Measurements from ENCODE around the gene ST14.

DNA sequence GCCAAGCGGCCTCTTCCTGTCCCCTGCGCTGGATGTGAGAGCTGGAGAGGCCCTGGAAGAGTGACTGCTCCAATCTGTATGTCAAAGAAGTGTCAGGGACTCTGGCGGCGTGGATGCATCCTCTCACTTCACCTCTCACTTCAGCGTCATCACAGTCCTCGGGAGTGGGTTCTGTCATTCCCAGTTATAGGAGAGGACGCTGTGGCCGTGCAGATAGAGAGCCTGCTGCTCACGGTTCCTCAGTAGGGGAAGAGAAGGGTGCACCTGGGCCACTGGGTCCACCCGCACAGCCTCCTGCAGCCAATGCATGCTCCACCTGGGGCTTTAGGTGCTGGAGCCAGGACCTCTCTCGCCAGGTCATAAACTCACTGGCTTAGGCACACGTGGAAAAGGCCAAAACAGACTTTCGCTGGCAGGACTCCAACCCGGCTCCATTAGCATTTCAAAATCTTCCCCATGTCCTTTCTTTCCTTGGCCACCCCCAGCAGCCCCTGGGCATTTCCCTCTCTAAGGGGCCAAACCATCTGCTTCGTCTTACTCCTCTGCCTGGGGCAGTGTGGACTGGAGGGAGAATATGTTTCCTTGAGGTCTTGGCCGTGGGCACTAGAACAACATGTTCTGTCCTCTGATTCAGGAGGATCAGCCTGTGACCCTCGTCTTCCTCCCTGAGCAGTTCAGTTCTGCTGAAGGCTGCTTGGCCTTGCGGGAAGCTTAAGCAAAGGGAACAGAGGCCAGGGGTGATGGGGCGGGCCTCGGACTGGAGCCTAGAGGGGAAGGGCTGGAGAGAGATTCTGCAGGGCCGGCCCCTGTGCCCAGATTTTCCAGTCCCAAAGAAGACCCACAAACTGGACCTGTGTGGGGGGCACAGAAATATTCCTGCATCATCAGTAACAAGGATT, 57.8 kb downstream of the ST14 start:
- TF ChIP-seq CTCF (IDR thresholded peaks at IDR 0.05) (no peak), EZH2 (IDR thresholded peaks at IDR 0.05; ENCODE audit: borderline replicate concordance, insufficient read depth, low read depth, low read length, poor library complexity, severe bottlenecking) (no peak)
